ENCODE measurements around the gene SEC14L6.

DNA sequence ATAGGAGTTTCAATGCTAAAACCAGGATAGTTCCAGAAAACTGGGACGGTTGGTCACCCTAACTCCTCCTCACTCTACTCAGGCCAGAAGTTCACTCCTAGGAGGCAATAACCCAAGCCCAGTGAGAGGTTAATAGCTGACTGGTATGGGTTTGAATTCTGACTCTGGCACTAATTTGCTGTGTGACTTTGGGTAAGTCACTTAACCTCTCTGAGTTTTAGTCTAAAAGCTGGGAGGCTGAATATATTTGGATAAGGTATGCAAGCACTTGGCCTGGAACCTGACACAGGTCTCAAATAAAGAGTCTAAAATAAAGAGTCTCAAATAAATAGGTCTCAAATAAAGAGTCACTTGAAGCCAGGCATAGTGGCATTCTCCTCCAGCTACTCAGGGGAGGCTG is 6.2 kb upstream of the SEC14L6 start:
- no peak for TF ChIP-seq POLR2AphosphoS5 (IDR thresholded peaks at IDR 0.05; ENCODE audit: borderline replicate concordance, low read depth, low read length)
- TF ChIP-seq EZH2 (IDR thresholded peaks at IDR 0.05) = no peak
